ENCODE data around the gene BRINP1.

Gene BRINP1

GRCh38 chr9:119153402-119153801 is 215.8 kb downstream of the BRINP1 start:
- Histone ChIP-seq H3K36me3 (ENCODE audit: insufficient read depth, low read length) (no peaks in the 10 kb centered on the region), H3K27me3 (ENCODE audit: insufficient read depth, low read length, poor library complexity, severe bottlenecking) (no peaks in the 10 kb centered on the region), H3K9me2 (replicated peaks; ENCODE audit: low read depth, low read length) (no peaks in the 10 kb centered on the region), H3K4me1 (ENCODE audit: insufficient read depth, low read length, poor library complexity, severe bottlenecking) (no peaks in the 10 kb centered on the region), H2AFZ (ENCODE audit: low read length) (no peak overlapping the region), H4K20me1 (ENCODE audit: insufficient read depth, low read length, poor library complexity, severe bottlenecking) (no peaks in the 10 kb centered on the region), H3F3A (ENCODE audit: low read depth) (no peaks in the 10 kb centered on the region), H3K4me3 (ENCODE audit: low read length, poor library complexity, severe bottlenecking) (no peak overlapping the region), H3K9me3 (ENCODE audit: insufficient read depth, low read depth, low read length) (peaks cover 2% of the 10 kb centered on the region; the same call in 1 of the 2 replicates), H3K79me2 (ENCODE audit: insufficient read depth, low read length) (no peaks in the 10 kb centered on the region), H3K9ac (ENCODE audit: low read depth, low read length, poor library complexity, severe bottlenecking) (no peak overlapping the region), H3K4me2 (ENCODE audit: low read depth, low read length, poor library complexity, severe bottlenecking) (no peak overlapping the region)
- no peak for TF ChIP-seq EZH2phosphoT487 (IDR thresholded peaks at IDR 0.05; ENCODE audit: borderline replicate concordance)
- no peak for TF ChIP-seq CTCF (conservative IDR thresholded peaks at IDR 0.05; ENCODE audit: low read length)

GRCh38 chr9:119148855-119149254 is 220.4 kb downstream of the BRINP1 start:
- H3K4me2 ChIP-seq (ENCODE audit: low read depth, low read length, poor library complexity, severe bottlenecking), result no peak overlapping the region
- no peak for TF ChIP-seq CTCF (conservative IDR thresholded peaks at IDR 0.05; ENCODE audit: low read length)
- no peak for TF ChIP-seq EZH2phosphoT487 (IDR thresholded peaks at IDR 0.05; ENCODE audit: borderline replicate concordance)
- no peak overlapping the region for H3K4me3 ChIP-seq (ENCODE audit: low read length, poor library complexity, severe bottlenecking)

GRCh38 chr9:119137479-119137878 is 231.8 kb downstream of the BRINP1 start:
- Histone ChIP-seq H3K4me2 (ENCODE audit: low read depth, low read length, poor library complexity, severe bottlenecking) (no peak overlapping the region), H3K36me3 (ENCODE audit: insufficient read depth, low read length) (no peaks in the 10 kb centered on the region), H3K4me3 (ENCODE audit: low read length, poor library complexity, severe bottlenecking) (no peak overlapping the region), H3F3A (ENCODE audit: low read depth) (no peaks in the 10 kb centered on the region), H4K20me1 (ENCODE audit: insufficient read depth, low read length, poor library complexity, severe bottlenecking) (no peaks in the 10 kb centered on the region), H3K4me1 (ENCODE audit: insufficient read depth, low read length, poor library complexity, severe bottlenecking) (no peaks in the 10 kb centered on the region), H2AFZ (ENCODE audit: low read length) (no peak overlapping the region), H3K27me3 (ENCODE audit: insufficient read depth, low read length, poor library complexity, severe bottlenecking) (no peaks in the 10 kb centered on the region), H3K79me2 (ENCODE audit: insufficient read depth, low read length) (no peaks in the 10 kb centered on the region), H3K9me2 (replicated peaks; ENCODE audit: low read depth, low read length) (no peaks in the 10 kb centered on the region), H3K9me3 (ENCODE audit: insufficient read depth, low read depth, low read length) (no peaks in the 10 kb centered on the region), H3K9ac (ENCODE audit: low read depth, low read length, poor library complexity, severe bottlenecking) (no peak overlapping the region)
- no peak for TF ChIP-seq CTCF (conservative IDR thresholded peaks at IDR 0.05; ENCODE audit: low read length)
- no peak for TF ChIP-seq EZH2phosphoT487 (IDR thresholded peaks at IDR 0.05; ENCODE audit: borderline replicate concordance)

More at GRCh38 chr9:119148855-119149254, 220.4 kb downstream of the BRINP1 start:
- Histone ChIP-seq H3K9me3 (ENCODE audit: insufficient read depth, low read depth, low read length) (no peaks in the 10 kb centered on the region), H2AFZ (ENCODE audit: low read length) (no peak overlapping the region), H3K27me3 (ENCODE audit: insufficient read depth, low read length, poor library complexity, severe bottlenecking) (no peaks in the 10 kb centered on the region), H4K20me1 (ENCODE audit: insufficient read depth, low read length, poor library complexity, severe bottlenecking) (no peaks in the 10 kb centered on the region), H3F3A (ENCODE audit: low read depth) (no peaks in the 10 kb centered on the region), H3K9me2 (replicated peaks; ENCODE audit: low read depth, low read length) (no peaks in the 10 kb centered on the region), H3K9ac (ENCODE audit: low read depth, low read length, poor library complexity, severe bottlenecking) (no peak overlapping the region), H3K4me1 (ENCODE audit: insufficient read depth, low read length, poor library complexity, severe bottlenecking) (no peaks in the 10 kb centered on the region), H3K79me2 (ENCODE audit: insufficient read depth, low read length) (no peaks in the 10 kb centered on the region), H3K36me3 (ENCODE audit: insufficient read depth, low read length) (no peaks in the 10 kb centered on the region)
